Skeletal muscle tissue (tissue), 4 donors: ENCODE measurements around the gene UNC13B. TPM values are rescaled to one million over a fixed set of nuclear protein-coding genes. Genes with fewer than 3 reads are reported as not detected.
A peak's percentile ranks its signal among the peaks of the same experiment; 100 is the strongest.

Experiments used
- H3K27ac ChIP-seq: one replicate; pipeline ENCODE4 v1.7.0; 2013; ENCODE audit warnings: mild to moderate bottlenecking, low read depth, low read length, inconsistent platforms
- H3K27me3 ChIP-seq, 3 donors: one replicate each; pipeline ENCODE4 v1.7.0; 2013; ENCODE audit warnings: low read length in 3 of 3; ENCODE audit not compliant: control insufficient read depth in 3 of 3, insufficient read depth in 3 of 3
- H3K36me3 ChIP-seq, 3 donors: one replicate each; pipeline ENCODE4 v1.7.0; 2013; ENCODE audit warnings: low read length in 3 of 3; ENCODE audit not compliant: control insufficient read depth in 3 of 3, insufficient read depth in 3 of 3
- H3K4me1 ChIP-seq, 3 donors: one replicate each; pipeline ENCODE4 v1.7.0; 2013; ENCODE audit warnings: low read length in 3 of 3, mild to moderate bottlenecking in 3 of 3; ENCODE audit not compliant: control insufficient read depth in 3 of 3, insufficient read depth in 3 of 3
- H3K4me3 ChIP-seq, 3 donors: one replicate each; pipeline ENCODE4 v1.7.0; 2013; ENCODE audit warnings: low read length in 3 of 3
- H3K9ac ChIP-seq, 3 donors: one replicate each; pipeline ENCODE4 v1.7.0; 2013; ENCODE audit warnings: low read length in 3 of 3, mild to moderate bottlenecking in 3 of 3, moderate library complexity in 2 of 3, low read depth in 1 of 3
- H3K9me3 ChIP-seq, 3 donors: one replicate each; pipeline ENCODE4 v1.7.0; 2013; ENCODE audit warnings: low read length in 3 of 3; ENCODE audit not compliant: control insufficient read depth in 3 of 3
- total RNA-seq: library from RNA; depleted of rRNA; stranded (reverse); fragments of >200 nt; gene quantifications from one replicate; pipeline ENCODE4 v1.2.3, GENCODE V29; 2014
- donor health status: Osteomylitis.

Gene UNC13B
- total RNA-seq = 16.2 TPM

- Histone ChIP-seq H3K27me3 (no peaks in the 10 kb centered on the region), H3K27ac (peak within 1 kb of the TSS; percentile 94), H3K4me3 (peak within 1 kb of the TSS; percentile 90 to 99 (median 99)), H3K4me1 (peaks cover 8 to 27% (median 14%) of the 10 kb centered on the region in 3 donors), H3K36me3 (no peaks in the 10 kb centered on the region), H3K9me3 (no peaks in the 10 kb centered on the region), H3K9ac (peak within 1 kb of the TSS; percentile 91 to 96 (median 93))
Observed at GRCh38 chr9:35161713-35162604, at the start of gene UNC13B. Gene UNC13B (plus strand): TSS chr9:35162009. CDS start chr9:35162284, 275 bp downstream.

GRCh38 chr9:35112257-35113020 is 49.4 kb upstream of the UNC13B start:
- Histone ChIP-seq H3K9ac (peak overlapping the region; percentile 19 to 65 (median 24)), H3K36me3 (peaks cover 4 to 10% (median 6%) of the 10 kb centered on the region in 3 donors), H3K4me1 (peaks cover 44 to 65% (median 52%) of the 10 kb centered on the region in 3 donors), H3K27ac (peak overlapping the region; percentile 78), H3K27me3 (no peaks in the 10 kb centered on the region), H3K9me3 (no peaks in the 10 kb centered on the region), H3K4me3 (no peak overlapping the region)

GRCh38 chr9:35114113-35114839 is 47.5 kb upstream of the UNC13B start:
- Histone ChIP-seq H3K4me3 (peak overlapping the region; percentile 89 to 96 (median 95)), H3K27ac (peak overlapping the region; percentile 86), H3K27me3 (no peaks in the 10 kb centered on the region), H3K9ac (peak overlapping the region; percentile 76 to 85 (median 84)), H3K9me3 (no peaks in the 10 kb centered on the region), H3K4me1 (peaks cover 44 to 65% (median 52%) of the 10 kb centered on the region in 3 donors), H3K36me3 (peaks cover 0 to 2% (median 0%) of the 10 kb centered on the region in 3 donors)

DNA sequence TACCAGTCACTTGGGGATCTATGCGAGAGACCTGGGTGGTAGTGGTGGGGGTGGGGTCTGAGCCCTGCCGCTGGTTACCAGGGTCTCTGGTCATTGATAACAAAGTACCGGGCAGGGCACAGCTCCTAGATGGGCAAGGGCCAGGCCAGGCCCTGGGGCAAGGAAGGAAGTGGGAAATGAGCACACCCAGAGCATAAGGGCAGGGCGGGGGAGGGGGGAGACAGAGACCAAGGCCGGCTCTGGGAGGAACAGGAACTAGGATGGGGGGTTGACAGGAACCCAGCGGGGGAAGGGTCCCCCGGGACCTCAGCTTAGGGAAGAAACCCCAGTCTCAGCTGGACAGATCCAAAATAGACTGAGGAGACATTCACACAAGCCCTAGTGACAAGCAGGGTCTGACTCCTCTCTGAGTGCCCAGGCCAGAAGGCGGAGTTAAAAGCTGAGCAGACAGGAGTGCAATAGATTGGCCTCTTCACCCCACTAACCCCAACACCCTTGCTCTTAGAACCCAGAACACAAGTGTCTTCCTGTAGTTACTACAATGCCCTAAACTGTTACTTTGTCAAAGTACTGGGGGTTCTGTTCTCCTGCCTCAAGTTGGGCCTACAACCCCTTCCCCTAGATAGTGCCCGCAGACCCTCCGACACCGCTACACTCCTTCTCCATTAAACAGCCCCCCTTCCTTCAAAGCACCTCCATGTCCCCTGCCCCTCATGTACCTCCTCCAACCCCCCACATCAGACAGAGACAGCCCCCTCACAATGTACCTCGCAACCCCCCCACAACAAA is 46.8 kb upstream of the UNC13B start:
- Histone ChIP-seq H3K27me3 (no peaks in the 10 kb centered on the region), H3K9ac (peak overlapping the region; percentile 76 to 85 (median 84)), H3K9me3 (no peaks in the 10 kb centered on the region), H3K4me1 (peaks cover 43 to 58% (median 50%) of the 10 kb centered on the region in 3 donors), H3K27ac (peak overlapping the region; percentile 86), H3K36me3 (peaks cover 0 to 2% (median 0%) of the 10 kb centered on the region in 3 donors), H3K4me3 (peak overlapping the region; percentile 89 to 96 (median 95))

- Histone ChIP-seq H3K4me3 (peak within 1 kb of the TSS; percentile 89 to 96 (median 95)), H3K27me3 (no peaks in the 10 kb centered on the region), H3K27ac (peak within 1 kb of the TSS; percentile 86), H3K9ac (peak within 1 kb of the TSS; percentile 76 to 85 (median 84)), H3K4me1 (peaks cover 34 to 49% (median 42%) of the 10 kb centered on the region in 3 donors), H3K9me3 (no peaks in the 10 kb centered on the region), H3K36me3 (peaks cover 0 to 2% (median 0%) of the 10 kb centered on the region in 3 donors)
Observed at GRCh38 chr9:35115680-35116538, 45.9 kb upstream of the UNC13B start, which contains the start of gene ATOSB. Gene ATOSB (minus strand): TSS chr9:35115862. CDS start chr9:35108274, 7,588 bp downstream.

GRCh38 chr9:35116539-35116897 is 45.3 kb upstream of the UNC13B start:
- Histone ChIP-seq H3K9ac (peak overlapping the region; percentile 34 to 85 (median 76)), H3K4me3 (peak overlapping the region; percentile 89 to 96 (median 95)), H3K4me1 (peaks cover 31 to 46% (median 39%) of the 10 kb centered on the region in 3 donors), H3K36me3 (no peaks in the 10 kb centered on the region), H3K27me3 (no peaks in the 10 kb centered on the region), H3K27ac (peak overlapping the region; percentile 86), H3K9me3 (no peaks in the 10 kb centered on the region)

DNA sequence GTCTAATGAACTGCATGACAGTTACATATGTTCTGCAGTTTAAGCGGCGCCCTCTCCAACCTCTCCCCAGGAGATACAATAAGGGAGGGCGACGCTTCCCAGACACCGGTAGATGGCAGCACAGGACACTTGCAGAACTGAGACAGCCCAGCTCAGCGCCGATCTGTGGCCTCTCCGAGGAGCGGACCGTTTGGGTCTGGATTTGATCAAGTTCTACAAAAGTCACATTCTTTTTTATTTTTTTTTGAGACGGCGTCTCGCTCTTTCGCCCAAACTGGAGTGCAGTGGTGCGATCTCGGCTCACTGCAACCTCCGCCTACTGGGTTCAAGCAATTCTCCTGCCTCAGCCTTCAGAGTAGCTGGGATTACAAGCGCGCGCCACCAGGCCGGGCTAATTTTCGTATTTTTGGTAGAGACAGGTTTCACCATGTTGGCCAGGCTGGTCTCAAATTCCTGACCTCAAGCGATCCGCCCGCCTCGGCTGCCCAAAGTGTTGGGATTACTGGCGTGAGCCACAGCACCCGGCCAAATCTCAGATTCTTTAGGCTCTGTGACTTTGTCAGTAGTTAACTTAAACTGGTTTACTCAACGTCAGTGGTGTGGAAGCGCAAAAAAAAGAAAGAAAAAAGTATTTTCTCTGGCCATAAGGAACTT is 44.8 kb upstream of the UNC13B start:
- Histone ChIP-seq H3K27ac (peak overlapping the region; percentile 86), H3K9me3 (no peaks in the 10 kb centered on the region), H3K9ac (peak overlapping the region; percentile 38 to 85 (median 76)), H3K4me1 (peaks cover 27 to 42% (median 35%) of the 10 kb centered on the region in 3 donors), H3K36me3 (no peaks in the 10 kb centered on the region), H3K4me3 (peak overlapping the region; percentile 89 to 96 (median 95)), H3K27me3 (no peaks in the 10 kb centered on the region)

DNA sequence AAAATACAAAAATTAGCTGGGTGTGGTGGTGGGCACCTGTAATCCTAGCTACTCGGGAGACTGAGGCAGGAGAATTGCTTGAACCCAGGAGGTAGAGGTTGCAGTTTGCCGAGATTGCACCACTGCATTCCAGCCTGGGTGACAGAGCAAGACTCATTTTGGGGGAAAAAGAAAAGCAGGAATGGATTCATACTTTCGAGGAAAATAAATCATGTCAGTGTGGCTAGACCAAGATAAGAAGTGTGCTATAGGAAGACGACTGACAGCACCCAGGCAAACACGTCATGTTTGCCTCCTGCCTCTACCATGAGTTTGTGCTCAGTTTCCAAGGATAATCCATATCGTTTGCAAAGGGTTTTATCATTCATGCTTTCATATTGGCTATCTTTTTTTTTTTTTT is 26.9 kb upstream of the UNC13B start:
- Histone ChIP-seq H3K27ac (no peak overlapping the region), H3K27me3 (no peaks in the 10 kb centered on the region), H3K4me1 (no peaks in the 10 kb centered on the region)

More for the DNA sequence above, 26.9 kb upstream of the UNC13B start:
- Histone ChIP-seq H3K9me3 (no peaks in the 10 kb centered on the region), H3K4me3 (no peak overlapping the region), H3K36me3 (no peaks in the 10 kb centered on the region), H3K9ac (no peak overlapping the region)
